NCI-H1105 treated with DMSO at 0.1 percent for 48 hours (cell line): ENCODE measurements around the gene USP38.
"Not testable (repeated sequence)": the region's sequence is repeated elsewhere in the genome, so short reads cannot be mapped to it uniquely, and the experiment has no call there.

ENCODE experiments used
- DNase-seq: peaks from one replicate; lab custom pipeline; 2025; lab: John Stamatoyannopoulos, UW

Gene USP38

GRCh38 chr4:143184503-143185252 lies at the start of gene USP38:
TSS of gene USP38 (plus strand) at chr4:143184917. CDS start at chr4:143185451, 534 bp downstream.
- DNase-seq = peak; percentile 86

- DNase-seq = no peak
Measured at GRCh38 chr4:143135358-143135757, 49.4 kb upstream of the USP38 start.

GRCh38 chr4:143140696-143141095 lies 44.0 kb upstream of the USP38 start:
- no peak for DNase-seq

- no peak for DNase-seq
Measured at GRCh38 chr4:143148521-143148920, 36.2 kb upstream of the USP38 start.

- DNase-seq = no peak
Measured at GRCh38 chr4:143156853-143157252, 27.9 kb upstream of the USP38 start.

- DNase-seq = no peak
Measured at GRCh38 chr4:143163614-143164013, 21.1 kb upstream of the USP38 start.

GRCh38 chr4:143166722-143167121 lies 18.0 kb upstream of the USP38 start:
- DNase-seq = not testable (repeated sequence)

GRCh38 chr4:143178923-143179322 lies 5.8 kb upstream of the USP38 start:
- DNase-seq = no peak

- no peak for DNase-seq
Measured at GRCh38 chr4:143183513-143184216, 1.1 kb upstream of the USP38 start.

- DNase-seq = no peak
Measured at GRCh38 chr4:143184217-143184502, 557 bp upstream of the USP38 start.

GRCh38 chr4:143185253-143186107 lies 763 bp downstream of the USP38 start:
- DNase-seq = no peak

- DNase-seq = no peak
Measured at GRCh38 chr4:143186212-143186611, 1.5 kb downstream of the USP38 start.

- no peak for DNase-seq
Measured at GRCh38 chr4:143186649-143187048, 1.9 kb downstream of the USP38 start.

- no peak for DNase-seq
Measured at GRCh38 chr4:143188136-143189088, 3.7 kb downstream of the USP38 start.

GRCh38 chr4:143189528-143189927 lies 4.8 kb downstream of the USP38 start:
- DNase-seq = no peak

GRCh38 chr4:143195581-143195980 lies 10.9 kb downstream of the USP38 start:
- DNase-seq = no peak

GRCh38 chr4:143196323-143196722 lies 11.6 kb downstream of the USP38 start:
- no peak for DNase-seq

- no peak for DNase-seq
Measured at GRCh38 chr4:143199503-143199902, 14.8 kb downstream of the USP38 start.

GRCh38 chr4:143202824-143203223 lies 18.1 kb downstream of the USP38 start:
- DNase-seq = no peak

- no peak for DNase-seq
Measured at GRCh38 chr4:143203577-143203976, 18.9 kb downstream of the USP38 start.

- no peak for DNase-seq
Measured at GRCh38 chr4:143207555-143207954, 22.8 kb downstream of the USP38 start.

GRCh38 chr4:143212566-143212965 lies 27.8 kb downstream of the USP38 start:
- no peak for DNase-seq
